HepG2 (cell line): ENCODE data around the gene SLC28A1. TPM values are rescaled to one million over a fixed set of nuclear protein-coding genes. Genes with fewer than 3 reads are reported as not detected.
A peak's percentile ranks its signal among the peaks of the same experiment; 100 is the strongest.

ENCODE experiments used
- ARNTL ChIP-seq: sonication (generic); formaldehyde crosslinking; IDR thresholded peaks from 2 replicates; pipeline ENCODE4 v1.4.0; 2020; ENCODE audit warnings: mild to moderate bottlenecking, missing genetic modification reagents
- FOXO1 ChIP-seq: sonication (generic); formaldehyde crosslinking; IDR thresholded peaks from 2 replicates; pipeline ENCODE4 v1.4.0; 2020; ENCODE audit warnings: missing genetic modification reagents
- LCORL ChIP-seq, 2 experiments: fragments of 450-650 bp in 1 of 2; sonication (generic) in 1 of 2; formaldehyde crosslinking in 1 of 2; IDR thresholded peaks; 2 replicates each; pipeline versions ENCODE4 v1.5.0 to v1.6.1; 2017 to 2020; ENCODE audit warnings: antibody characterized with exemption in 1 of 2, missing genetic modification reagents in 1 of 2
- MBNL3 ChIP-seq: fragments of 250-450 bp; sonication (Bioruptor Pico); conservative IDR thresholded peaks from 2 replicates; pipeline ENCODE4 v1.8.0; 2022; ENCODE audit warnings: mild to moderate bottlenecking, inconsistent platforms
- NR2F6 ChIP-seq, 2 experiments: IDR thresholded peaks; 2 replicates each; pipeline ENCODE4 v1.6.1; 2016; ENCODE audit warnings: antibody characterized with exemption in 1 of 2, mild to moderate bottlenecking in 1 of 2
- POLR2AphosphoS2 ChIP-seq: IDR thresholded peaks from 2 replicates; pipeline ENCODE4 v1.6.1; 2011; ENCODE audit warnings: low read depth, low read length, improper control_type of control experiment
- RBFOX2 ChIP-seq: fragments of 200-400 bp; formaldehyde crosslinking; IDR thresholded peaks from 2 replicates; pipeline ENCODE4 v1.6.1; 2017; ENCODE audit warnings: low read depth, mild to moderate bottlenecking, low read length
- TOPORS ChIP-seq: sonication (generic); formaldehyde crosslinking; IDR thresholded peaks from 2 replicates; pipeline ENCODE4 v1.8.0; 2023; ENCODE audit warnings: mild to moderate bottlenecking, missing genetic modification reagents
- TP53 ChIP-seq: sonication (generic); formaldehyde crosslinking; conservative IDR thresholded peaks from 2 replicates; pipeline ENCODE4 v1.4.0; 2020; ENCODE audit warnings: missing genetic modification reagents
- ZFP36L2 ChIP-seq: sonication (generic); formaldehyde crosslinking; IDR thresholded peaks from 2 replicates; pipeline ENCODE4 v1.4.0; 2020; ENCODE audit warnings: missing genetic modification reagents
- ZNF251 ChIP-seq: sonication (generic); formaldehyde crosslinking; IDR thresholded peaks from 2 replicates; pipeline ENCODE4 v1.9.0; 2021; ENCODE audit warnings: mild to moderate bottlenecking, missing genetic modification reagents
- ZNF605 ChIP-seq: sonication (generic); formaldehyde crosslinking; IDR thresholded peaks from 2 replicates; pipeline ENCODE4 v1.8.0; 2022; ENCODE audit warnings: mild to moderate bottlenecking, missing genetic modification reagents
- ZNF737 ChIP-seq: sonication (generic); formaldehyde crosslinking; IDR thresholded peaks from 2 replicates; pipeline ENCODE4 v1.5.0; 2020; ENCODE audit warnings: missing genetic modification reagents, mild to moderate bottlenecking, borderline replicate concordance
- polyA plus RNA-seq, 8 experiments: library from polyadenylated mRNA; depleted of rRNA in 3 of 8; stranded (reverse) in 7 of 8; unstranded in 1 of 8; fragments of >200 nt; fragmentation: Illumina TruSeq in 4 of 8; extraction: Trizol in 4 of 8; gene quantifications; 2 replicates each; pipeline versions ENCODE4 v1.2.1 to v1.2.3, GENCODE V29; 2011 to 2016; ENCODE audit warnings: low read depth in 4 of 8, missing spikeins in 1 of 8, mixed read lengths in 1 of 8; ENCODE audit not compliant: insufficient read depth in 1 of 8
- total RNA-seq, 5 experiments: library from RNA; depleted of rRNA; stranded (reverse); fragments of >200 nt; fragmentation: Illumina TruSeq; extraction: Trizol; gene quantifications; 2 replicates each; pipeline ENCODE4 v1.2.3, GENCODE V29; 2016; ENCODE audit warnings: low read depth in 1 of 5
- TF ChIP-seq, protein P1 (sequence below): sonication (generic); formaldehyde crosslinking; IDR thresholded peaks from 2 replicates; pipeline ENCODE4 v1.4.0; 2020; ENCODE audit warnings: missing genetic modification reagents, borderline replicate concordance
- TF ChIP-seq, protein P2 (sequence below): sonication (generic); formaldehyde crosslinking; IDR thresholded peaks from 2 replicates; pipeline ENCODE4 v1.5.0; 2020; ENCODE audit warnings: missing genetic modification reagents
- TF ChIP-seq, protein P3 (sequence below), 2 experiments: sonication (generic) in 1 of 2; formaldehyde crosslinking in 1 of 2; IDR thresholded peaks; 2 replicates each; pipeline versions ENCODE4 v1.4.0 to v1.6.1; 2016 to 2020; ENCODE audit warnings: borderline replicate concordance in 1 of 2, low read depth in 1 of 2, mild to moderate bottlenecking in 1 of 2, missing genetic modification reagents in 1 of 2
- TF ChIP-seq, protein P4 (sequence below): sonication (generic); formaldehyde crosslinking; IDR thresholded peaks from 2 replicates; pipeline ENCODE4 v1.4.0; 2020; ENCODE audit warnings: missing genetic modification reagents
- TF ChIP-seq, protein P5 (sequence below): sonication (generic); formaldehyde crosslinking; IDR thresholded peaks from 2 replicates; pipeline ENCODE4 v1.4.0; 2020; ENCODE audit warnings: missing genetic modification reagents, mild to moderate bottlenecking, borderline replicate concordance

SLC28A1 gene
- total and polyA plus RNA-seq, 2 of the 13 experiments (the other 11 are each of a cell fraction or from before 2014, with no cell fraction given) = 0.31 to 5.8 TPM

DNA sequence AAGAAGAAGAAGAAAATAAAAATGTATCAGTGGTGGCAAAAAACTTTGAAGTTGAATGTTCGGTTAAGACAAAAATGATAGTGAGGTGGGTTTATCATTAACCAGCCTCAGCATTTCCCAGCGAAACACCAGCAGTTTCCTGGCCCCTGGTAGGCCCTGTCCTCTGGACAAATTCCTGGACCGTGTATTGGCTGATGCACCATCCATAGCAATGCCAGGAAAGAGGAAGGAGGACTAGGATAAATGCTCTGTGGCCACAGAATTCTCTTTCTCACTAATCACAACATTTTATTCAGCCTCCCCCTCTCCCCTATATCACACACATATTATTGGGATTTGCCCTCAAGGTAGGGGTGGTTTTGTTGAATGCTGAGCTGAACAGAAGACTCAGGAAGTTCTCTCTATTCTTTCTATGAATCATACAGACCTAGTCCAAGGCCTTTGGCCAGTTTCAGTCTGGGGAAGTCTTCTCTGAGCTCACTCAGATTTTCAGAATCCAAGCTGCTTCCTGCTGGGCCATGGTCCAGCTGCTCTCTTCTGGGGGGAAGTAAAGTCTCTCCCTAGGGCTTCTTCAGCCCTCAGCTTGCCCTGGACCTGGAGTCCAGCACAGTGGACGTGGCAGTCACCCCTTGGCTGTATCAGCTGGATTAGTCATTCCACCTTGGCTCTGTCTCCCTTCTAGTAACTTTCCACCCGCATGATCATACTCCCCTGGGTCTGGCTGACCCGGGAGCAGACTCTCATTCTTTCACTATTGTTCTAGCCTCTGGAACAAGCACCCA lies 27.6 kb downstream of the SLC28A1 start (continued):
- TF ChIP-seq, protein P1, sequence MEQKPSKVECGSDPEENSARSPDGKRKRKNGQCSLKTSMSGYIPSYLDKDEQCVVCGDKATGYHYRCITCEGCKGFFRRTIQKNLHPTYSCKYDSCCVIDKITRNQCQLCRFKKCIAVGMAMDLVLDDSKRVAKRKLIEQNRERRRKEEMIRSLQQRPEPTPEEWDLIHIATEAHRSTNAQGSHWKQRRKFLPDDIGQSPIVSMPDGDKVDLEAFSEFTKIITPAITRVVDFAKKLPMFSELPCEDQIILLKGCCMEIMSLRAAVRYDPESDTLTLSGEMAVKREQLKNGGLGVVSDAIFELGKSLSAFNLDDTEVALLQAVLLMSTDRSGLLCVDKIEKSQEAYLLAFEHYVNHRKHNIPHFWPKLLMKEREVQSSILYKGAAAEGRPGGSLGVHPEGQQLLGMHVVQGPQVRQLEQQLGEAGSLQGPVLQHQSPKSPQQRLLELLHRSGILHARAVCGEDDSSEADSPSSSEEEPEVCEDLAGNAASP (CRISPR knock-in tag) = no peak
- TF ChIP-seq ZFP36L2 (CRISPR knock-in tag) (no peak), ARNTL (CRISPR knock-in tag) (0 out of 2 replicates have a peak, but pooled peaks have one; percentile 7), RBFOX2 (peak; percentile 69; the same call in 1 of the 2 replicates), TP53 (no peak), ZNF251 (no peak), ZNF737 (CRISPR knock-in tag) (no peak), TOPORS (CRISPR knock-in tag) (no peak), POLR2AphosphoS2 (0 out of 2 replicates have a peak, but pooled peaks have one; percentile 33), LCORL (IDR thresholded peaks at IDR 0.05) (no peak), LCORL (CRISPR knock-in tag; IDR thresholded peaks at IDR 0.05) (peak; percentile 65; the same call in 1 of the 2 replicates), MBNL3 (no peak), NR2F6 (IDR thresholded peaks at IDR 0.05) (0 out of 2 replicates have a peak, but pooled peaks have one; percentile 3), NR2F6 (CRISPR knock-in tag; IDR thresholded peaks at IDR 0.05) (peak; percentile 37; the same call in 1 of the 2 replicates), ZNF605 (CRISPR knock-in tag) (no peak; the same call in 1 of the 2 replicates), FOXO1 (CRISPR knock-in tag) (no peak)
- TF ChIP-seq, protein P2, sequence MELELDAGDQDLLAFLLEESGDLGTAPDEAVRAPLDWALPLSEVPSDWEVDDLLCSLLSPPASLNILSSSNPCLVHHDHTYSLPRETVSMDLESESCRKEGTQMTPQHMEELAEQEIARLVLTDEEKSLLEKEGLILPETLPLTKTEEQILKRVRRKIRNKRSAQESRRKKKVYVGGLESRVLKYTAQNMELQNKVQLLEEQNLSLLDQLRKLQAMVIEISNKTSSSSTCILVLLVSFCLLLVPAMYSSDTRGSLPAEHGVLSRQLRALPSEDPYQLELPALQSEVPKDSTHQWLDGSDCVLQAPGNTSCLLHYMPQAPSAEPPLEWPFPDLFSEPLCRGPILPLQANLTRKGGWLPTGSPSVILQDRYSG (CRISPR knock-in tag) = no peak
- TF ChIP-seq, protein P3, sequence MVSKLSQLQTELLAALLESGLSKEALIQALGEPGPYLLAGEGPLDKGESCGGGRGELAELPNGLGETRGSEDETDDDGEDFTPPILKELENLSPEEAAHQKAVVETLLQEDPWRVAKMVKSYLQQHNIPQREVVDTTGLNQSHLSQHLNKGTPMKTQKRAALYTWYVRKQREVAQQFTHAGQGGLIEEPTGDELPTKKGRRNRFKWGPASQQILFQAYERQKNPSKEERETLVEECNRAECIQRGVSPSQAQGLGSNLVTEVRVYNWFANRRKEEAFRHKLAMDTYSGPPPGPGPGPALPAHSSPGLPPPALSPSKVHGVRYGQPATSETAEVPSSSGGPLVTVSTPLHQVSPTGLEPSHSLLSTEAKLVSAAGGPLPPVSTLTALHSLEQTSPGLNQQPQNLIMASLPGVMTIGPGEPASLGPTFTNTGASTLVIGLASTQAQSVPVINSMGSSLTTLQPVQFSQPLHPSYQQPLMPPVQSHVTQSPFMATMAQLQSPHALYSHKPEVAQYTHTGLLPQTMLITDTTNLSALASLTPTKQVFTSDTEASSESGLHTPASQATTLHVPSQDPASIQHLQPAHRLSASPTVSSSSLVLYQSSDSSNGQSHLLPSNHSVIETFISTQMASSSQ (IDR thresholded peaks at IDR 0.05; ENCODE audit: low read depth) = peak; percentile 83
- TF ChIP-seq, protein P3 (CRISPR knock-in tag; IDR thresholded peaks at IDR 0.05; ENCODE audit: borderline replicate concordance) = peak; percentile 84
- TF ChIP-seq, protein P4, sequence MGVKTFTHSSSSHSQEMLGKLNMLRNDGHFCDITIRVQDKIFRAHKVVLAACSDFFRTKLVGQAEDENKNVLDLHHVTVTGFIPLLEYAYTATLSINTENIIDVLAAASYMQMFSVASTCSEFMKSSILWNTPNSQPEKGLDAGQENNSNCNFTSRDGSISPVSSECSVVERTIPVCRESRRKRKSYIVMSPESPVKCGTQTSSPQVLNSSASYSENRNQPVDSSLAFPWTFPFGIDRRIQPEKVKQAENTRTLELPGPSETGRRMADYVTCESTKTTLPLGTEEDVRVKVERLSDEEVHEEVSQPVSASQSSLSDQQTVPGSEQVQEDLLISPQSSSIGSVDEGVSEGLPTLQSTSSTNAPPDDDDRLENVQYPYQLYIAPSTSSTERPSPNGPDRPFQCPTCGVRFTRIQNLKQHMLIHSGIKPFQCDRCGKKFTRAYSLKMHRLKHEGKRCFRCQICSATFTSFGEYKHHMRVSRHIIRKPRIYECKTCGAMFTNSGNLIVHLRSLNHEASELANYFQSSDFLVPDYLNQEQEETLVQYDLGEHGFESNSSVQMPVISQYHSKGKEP = no peak
- TF ChIP-seq, protein P5, sequence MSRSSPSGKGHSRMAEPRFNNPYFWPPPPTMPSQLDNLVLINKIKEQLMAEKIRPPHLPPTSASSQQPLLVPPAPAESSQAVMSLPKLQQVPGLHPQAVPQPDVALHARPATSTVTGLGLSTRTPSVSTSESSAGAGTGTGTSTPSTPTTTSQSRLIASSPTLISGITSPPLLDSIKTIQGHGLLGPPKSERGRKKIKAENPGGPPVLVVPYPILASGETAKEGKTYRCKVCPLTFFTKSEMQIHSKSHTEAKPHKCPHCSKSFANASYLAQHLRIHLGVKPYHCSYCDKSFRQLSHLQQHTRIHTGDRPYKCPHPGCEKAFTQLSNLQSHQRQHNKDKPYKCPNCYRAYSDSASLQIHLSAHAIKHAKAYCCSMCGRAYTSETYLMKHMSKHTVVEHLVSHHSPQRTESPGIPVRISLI = no peak
